OCI-LY1 (cell line): ENCODE data around the gene KRT34.

Experiments
- H2AFZ ChIP-seq: fragments of 200-600 bp; sonication (generic), shearing (Covaris generic); 2 replicates; pipeline ENCODE4 v1.6.0; 2014; ENCODE audit warnings: antibody characterized with exemption, mild to moderate bottlenecking, low read length
- H3F3A ChIP-seq: fragments of 200-600 bp; sonication (generic), shearing (Covaris generic); 2 replicates; pipeline ENCODE4 v1.6.0; 2014; ENCODE audit warnings: mild to moderate bottlenecking, antibody characterized with exemption, low read length, moderate library complexity; ENCODE audit not compliant: insufficient read depth
- H3K27ac ChIP-seq: fragments of 200-600 bp; sonication (generic); 2 replicates; pipeline ENCODE4 v1.5.1; 2014; ENCODE audit warnings: low read length, mixed run types, mild to moderate bottlenecking, low read depth; ENCODE audit not compliant: poor library complexity, severe bottlenecking
- H3K27me3 ChIP-seq: fragments of 200-600 bp; sonication (generic); 2 replicates; pipeline ENCODE4 v1.6.0; 2014; ENCODE audit warnings: antibody characterized with exemption, mild to moderate bottlenecking, low read length, moderate library complexity; ENCODE audit not compliant: insufficient read depth
- H3K36me3 ChIP-seq: fragments of 200-600 bp; sonication (generic); 2 replicates; pipeline ENCODE4 v1.6.1; 2014; ENCODE audit warnings: mild to moderate bottlenecking, antibody characterized with exemption, low read length, moderate library complexity, mixed read lengths; ENCODE audit not compliant: insufficient read depth
- H3K4me1 ChIP-seq: fragments of 200-600 bp; sonication (generic); 2 replicates; pipeline ENCODE4 v1.5.1; 2014; ENCODE audit warnings: mild to moderate bottlenecking, low read length, moderate library complexity; ENCODE audit not compliant: insufficient read depth, severe bottlenecking
- H3K4me2 ChIP-seq: fragments of 200-600 bp; sonication (generic), shearing (Covaris generic); 2 replicates; pipeline ENCODE4 v1.6.1; 2014; ENCODE audit warnings: low read length
- H3K4me3 ChIP-seq: fragments of 200-600 bp; sonication (generic); 2 replicates; pipeline ENCODE4 v1.5.1; 2014; ENCODE audit warnings: low read length, low read depth, mild to moderate bottlenecking, mixed read lengths; ENCODE audit not compliant: poor library complexity, severe bottlenecking
- H3K79me2 ChIP-seq: fragments of 200-600 bp; shearing (Covaris generic); 2 replicates; pipeline ENCODE4 v1.6.1; 2016; ENCODE audit warnings: mixed run types, low read length, mixed read lengths; ENCODE audit not compliant: insufficient read depth
- H3K9ac ChIP-seq: fragments of 200-600 bp; sonication (generic), shearing (Covaris generic); 2 replicates; pipeline ENCODE4 v1.6.1; 2014; ENCODE audit warnings: mild to moderate bottlenecking, low read length, mixed read lengths
- H3K9me2 ChIP-seq: fragments of 200-600 bp; sonication (generic), shearing (Covaris generic); 2 replicates; pipeline ENCODE4 v1.6.1; 2014; ENCODE audit warnings: low read depth, mild to moderate bottlenecking, low read length, mixed read lengths
- H3K9me3 ChIP-seq: fragments of 200-600 bp; shearing (Covaris generic); 2 replicates; pipeline ENCODE4 v1.6.1; 2014; ENCODE audit warnings: low read length, mixed read lengths
- H4K20me1 ChIP-seq: fragments of 200-600 bp; sonication (generic), shearing (Covaris generic); 2 replicates; pipeline ENCODE4 v1.6.0; 2016; ENCODE audit warnings: mild to moderate bottlenecking, low read length; ENCODE audit not compliant: insufficient read depth
- EZH2 ChIP-seq: fragments of 200-600 bp; sonication (generic), shearing (Covaris generic); IDR thresholded peaks from 2 replicates; pipeline ENCODE4 v1.8.0; 2017; ENCODE audit warnings: borderline replicate concordance, mixed run types, mild to moderate bottlenecking, antibody characterized with exemption, low read length, moderate library complexity, mixed read lengths
- TF ChIP-seq, protein P1 (sequence below): fragments of 200-600 bp; sonication (generic), shearing (Covaris generic); IDR thresholded peaks from 2 replicates; pipeline ENCODE4 v1.5.1; 2017; ENCODE audit warnings: mild to moderate bottlenecking, antibody characterized with exemption, low read length, moderate library complexity, mixed read lengths

KRT34 gene

DNA sequence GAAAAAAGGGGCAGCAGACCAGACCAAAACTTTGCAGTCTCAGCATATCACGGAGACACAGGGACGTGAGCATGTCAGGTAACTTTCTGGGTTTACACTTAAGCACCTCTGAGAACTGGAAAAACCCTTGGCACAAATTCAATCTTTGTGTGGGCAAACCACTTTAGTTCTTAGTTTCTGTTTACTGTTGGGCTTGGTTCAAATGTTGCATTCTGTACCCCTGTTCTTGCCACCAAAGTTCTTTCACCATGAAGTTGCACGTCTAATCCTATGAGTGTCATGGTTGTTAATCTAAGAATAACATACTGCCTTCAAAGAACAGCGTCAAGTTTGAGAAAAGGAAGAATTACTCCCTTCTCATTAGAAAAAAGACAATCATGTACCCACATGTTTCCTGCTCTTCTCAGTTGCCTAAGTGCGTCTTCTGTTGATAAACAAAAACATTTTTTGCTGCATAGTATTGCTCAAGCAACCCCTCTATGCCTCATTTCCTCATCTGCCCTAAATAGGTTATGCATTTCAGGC is 43.1 kb downstream of the KRT34 start:
- Histone ChIP-seq H4K20me1 (no peaks in the 10 kb centered on the region), H3K79me2 (no peaks in the 10 kb centered on the region), H3K4me1 (no peaks in the 10 kb centered on the region), H3K4me3 (no peak overlapping the region), H3K9me2 (no peaks in the 10 kb centered on the region), H3K36me3 (no peaks in the 10 kb centered on the region), H2AFZ (no peak overlapping the region), H3K27ac (no peak overlapping the region), H3K9me3 (no peaks in the 10 kb centered on the region), H3F3A (no peaks in the 10 kb centered on the region), H3K4me2 (no peak overlapping the region), H3K27me3 (no peaks in the 10 kb centered on the region), H3K9ac (no peak overlapping the region)
- TF ChIP-seq, protein P1, sequence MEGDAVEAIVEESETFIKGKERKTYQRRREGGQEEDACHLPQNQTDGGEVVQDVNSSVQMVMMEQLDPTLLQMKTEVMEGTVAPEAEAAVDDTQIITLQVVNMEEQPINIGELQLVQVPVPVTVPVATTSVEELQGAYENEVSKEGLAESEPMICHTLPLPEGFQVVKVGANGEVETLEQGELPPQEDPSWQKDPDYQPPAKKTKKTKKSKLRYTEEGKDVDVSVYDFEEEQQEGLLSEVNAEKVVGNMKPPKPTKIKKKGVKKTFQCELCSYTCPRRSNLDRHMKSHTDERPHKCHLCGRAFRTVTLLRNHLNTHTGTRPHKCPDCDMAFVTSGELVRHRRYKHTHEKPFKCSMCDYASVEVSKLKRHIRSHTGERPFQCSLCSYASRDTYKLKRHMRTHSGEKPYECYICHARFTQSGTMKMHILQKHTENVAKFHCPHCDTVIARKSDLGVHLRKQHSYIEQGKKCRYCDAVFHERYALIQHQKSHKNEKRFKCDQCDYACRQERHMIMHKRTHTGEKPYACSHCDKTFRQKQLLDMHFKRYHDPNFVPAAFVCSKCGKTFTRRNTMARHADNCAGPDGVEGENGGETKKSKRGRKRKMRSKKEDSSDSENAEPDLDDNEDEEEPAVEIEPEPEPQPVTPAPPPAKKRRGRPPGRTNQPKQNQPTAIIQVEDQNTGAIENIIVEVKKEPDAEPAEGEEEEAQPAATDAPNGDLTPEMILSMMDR, result no peak
- TF ChIP-seq EZH2, result no peak

DNA sequence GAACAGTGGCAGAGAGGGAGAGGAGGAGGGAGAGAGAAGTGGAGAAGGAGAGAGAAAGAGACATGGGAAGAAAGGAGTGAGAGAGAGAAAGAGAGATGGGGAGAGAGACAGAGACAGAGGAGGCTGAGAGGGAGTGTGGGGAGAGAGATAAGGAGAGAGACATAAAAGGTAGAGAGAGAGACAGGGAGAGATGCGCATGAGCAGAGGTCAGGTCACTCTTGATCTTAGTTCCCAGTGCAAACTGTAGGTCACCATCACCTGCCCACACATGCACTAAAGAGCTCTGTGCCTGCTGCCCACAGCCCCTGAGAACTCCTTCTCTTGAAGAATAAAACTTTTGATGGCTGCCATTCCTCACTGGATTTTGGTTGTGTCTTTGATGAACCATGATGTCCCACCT is 46.4 kb downstream of the KRT34 start:
- H3K4me1 ChIP-seq, result no peaks in the 10 kb centered on the region
- H3K4me2 ChIP-seq, result no peak overlapping the region

DNA sequence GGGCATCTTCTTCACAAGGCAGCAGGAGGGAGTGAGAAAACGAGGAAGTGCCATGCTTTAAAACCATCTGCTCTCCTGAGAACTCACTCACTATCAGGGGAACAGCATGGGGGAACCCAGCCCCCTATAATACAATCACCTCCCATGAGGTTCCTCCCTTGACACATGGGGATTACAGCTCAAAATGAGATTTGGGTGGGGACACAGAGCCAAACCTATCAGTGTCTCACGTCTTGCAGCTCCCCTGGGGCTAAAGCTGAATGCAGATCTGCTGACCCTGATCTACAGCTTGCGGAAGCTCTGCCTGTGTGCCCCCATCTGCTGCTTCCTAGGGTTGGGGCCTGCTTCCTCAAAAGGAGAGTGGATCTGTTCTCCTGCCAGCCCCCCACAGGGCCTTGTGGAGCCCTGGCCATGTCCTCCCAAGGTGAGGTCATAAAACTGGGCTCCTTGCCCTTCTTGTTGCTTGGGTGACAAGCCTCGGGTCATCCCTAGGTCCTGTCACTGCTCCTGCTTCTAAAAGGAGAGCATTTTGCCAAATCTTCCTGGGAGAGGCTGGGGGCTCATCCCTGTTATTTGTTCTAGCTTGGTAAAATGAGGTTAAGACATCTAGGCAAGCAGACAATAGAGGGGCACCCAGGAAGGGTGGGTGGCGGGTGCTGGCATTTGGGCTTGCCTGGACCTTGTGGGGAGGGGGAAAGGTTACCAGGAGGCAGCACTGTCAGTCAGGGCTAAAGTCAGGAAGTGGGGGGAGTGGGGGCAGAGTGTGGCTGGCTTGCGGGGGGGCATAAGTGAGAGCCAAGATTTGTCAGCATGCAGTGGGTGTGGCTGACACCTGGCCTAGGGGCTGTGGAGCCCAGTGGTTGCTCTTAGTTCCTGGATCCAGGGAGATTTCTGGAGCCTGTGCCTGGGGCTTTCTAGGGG is 47.5 kb downstream of the KRT34 start:
- H3K4me1 ChIP-seq, result no peaks in the 10 kb centered on the region
- no peak overlapping the region for H3K27ac ChIP-seq
- no peaks in the 10 kb centered on the region for H4K20me1 ChIP-seq
- H3F3A ChIP-seq, result no peaks in the 10 kb centered on the region
- no peak overlapping the region for H3K9ac ChIP-seq
- H3K27me3 ChIP-seq, result no peaks in the 10 kb centered on the region
- no peak overlapping the region for H2AFZ ChIP-seq
- TF ChIP-seq, protein P1, result no peak
- TF ChIP-seq EZH2, result no peak
- H3K4me3 ChIP-seq, result no peak overlapping the region
- H3K9me3 ChIP-seq, result no peaks in the 10 kb centered on the region
- H3K9me2 ChIP-seq, result no peaks in the 10 kb centered on the region
- no peaks in the 10 kb centered on the region for H3K36me3 ChIP-seq
- H3K79me2 ChIP-seq, result no peaks in the 10 kb centered on the region
- no peak overlapping the region for H3K4me2 ChIP-seq

More for the DNA sequence above, 46.4 kb downstream of the KRT34 start:
- H3K9ac ChIP-seq, result no peak overlapping the region
- TF ChIP-seq, protein P1, result no peak
- TF ChIP-seq EZH2, result no peak
- H3K36me3 ChIP-seq, result no peaks in the 10 kb centered on the region
- no peaks in the 10 kb centered on the region for H3K79me2 ChIP-seq
- H3K27me3 ChIP-seq, result no peaks in the 10 kb centered on the region
- H3K27ac ChIP-seq, result no peak overlapping the region
- H4K20me1 ChIP-seq, result no peaks in the 10 kb centered on the region
- H3K9me2 ChIP-seq, result no peaks in the 10 kb centered on the region
- H2AFZ ChIP-seq, result no peak overlapping the region
- no peaks in the 10 kb centered on the region for H3F3A ChIP-seq
- H3K9me3 ChIP-seq, result no peaks in the 10 kb centered on the region
- no peak overlapping the region for H3K4me3 ChIP-seq
